IPS-11a (cell line): Measurements from ENCODE around the gene POLR3K.

ENCODE experiments used
- H3K4me3 ChIP-seq: one replicate; pipeline ENCODE4 v1.5.1; 2013; ENCODE audit warnings: low read depth, low read length, control low read depth

POLR3K gene

DNA sequence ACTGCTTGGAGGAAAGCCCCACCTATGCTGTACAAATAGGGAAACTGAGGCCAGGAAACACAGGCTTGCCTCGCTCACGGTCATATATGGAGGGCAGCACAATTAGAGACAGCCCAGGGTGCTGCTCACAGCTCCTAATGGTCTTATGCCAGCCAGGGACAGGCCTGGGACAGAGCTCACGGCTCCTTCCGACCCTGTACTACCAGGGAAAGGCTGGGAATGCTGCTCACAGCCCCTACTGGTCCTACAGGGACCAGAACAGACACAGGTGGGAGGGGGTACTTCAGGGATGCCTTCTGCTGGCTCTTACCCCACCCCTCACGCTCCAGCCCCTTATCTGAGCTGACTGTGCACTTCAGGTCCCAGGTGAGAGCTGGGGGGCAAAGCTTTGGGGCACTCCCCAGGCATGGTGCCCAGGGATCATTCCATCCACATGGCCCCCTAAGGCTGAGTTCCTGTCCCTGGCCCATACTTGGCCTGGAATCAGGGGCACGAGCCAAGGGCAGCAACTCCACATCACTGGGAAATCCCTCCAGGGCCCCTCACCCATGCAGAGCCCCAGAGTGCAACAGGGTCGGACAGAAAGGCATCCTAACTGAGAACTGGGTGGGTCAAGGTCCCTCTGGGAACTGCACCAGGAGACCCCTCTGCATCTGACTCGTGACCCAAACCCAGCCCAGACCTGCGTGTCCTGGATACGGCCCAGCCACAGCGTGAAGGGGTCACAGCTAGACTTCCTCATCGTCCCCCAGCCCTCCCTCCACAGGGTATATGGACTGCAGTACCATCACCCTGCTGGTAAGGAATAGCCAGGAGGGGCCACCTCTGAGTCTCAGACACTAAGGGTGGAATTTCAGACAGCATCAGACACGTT lies 13.1 kb upstream of the POLR3K start:
- no peak overlapping the region for H3K4me3 ChIP-seq

DNA sequence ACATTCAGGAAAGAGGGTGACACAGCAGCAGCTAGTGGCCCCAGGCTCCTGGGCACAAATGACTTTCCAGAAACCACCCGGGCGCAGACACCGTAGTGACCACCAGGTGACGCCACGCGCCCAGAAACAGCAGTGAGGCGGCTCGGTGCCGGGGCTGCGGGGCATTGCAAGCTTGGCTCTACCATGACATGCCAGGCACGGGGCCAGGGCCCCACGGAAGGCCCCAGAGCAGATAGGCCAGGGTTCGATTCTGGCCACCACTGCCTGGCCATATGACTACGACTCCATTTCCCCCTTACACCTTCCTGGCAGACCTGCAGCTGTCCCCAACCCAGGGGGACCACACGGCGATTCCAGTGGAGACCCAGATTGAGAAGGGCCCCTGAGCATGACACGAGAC lies 12.3 kb upstream of the POLR3K start:
- H3K4me3 ChIP-seq: no peak overlapping the region

DNA sequence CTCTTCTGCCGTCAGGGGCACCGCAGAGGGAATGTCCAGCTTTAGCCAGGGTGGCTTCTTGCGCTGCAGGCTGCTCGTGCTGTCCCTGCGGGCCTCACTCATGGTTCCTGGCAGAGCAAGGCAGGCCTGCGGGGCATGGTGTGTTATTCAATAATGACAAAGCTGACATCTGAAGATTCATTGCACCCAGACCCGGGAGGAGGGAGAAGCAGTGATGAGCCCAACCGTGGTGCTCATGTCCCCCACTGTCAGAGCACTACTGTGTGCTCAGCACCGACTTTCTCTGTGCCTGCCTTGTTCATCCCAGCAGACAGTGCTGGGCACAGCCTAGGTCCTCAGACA lies 11.5 kb upstream of the POLR3K start:
- no peak overlapping the region for H3K4me3 ChIP-seq

DNA sequence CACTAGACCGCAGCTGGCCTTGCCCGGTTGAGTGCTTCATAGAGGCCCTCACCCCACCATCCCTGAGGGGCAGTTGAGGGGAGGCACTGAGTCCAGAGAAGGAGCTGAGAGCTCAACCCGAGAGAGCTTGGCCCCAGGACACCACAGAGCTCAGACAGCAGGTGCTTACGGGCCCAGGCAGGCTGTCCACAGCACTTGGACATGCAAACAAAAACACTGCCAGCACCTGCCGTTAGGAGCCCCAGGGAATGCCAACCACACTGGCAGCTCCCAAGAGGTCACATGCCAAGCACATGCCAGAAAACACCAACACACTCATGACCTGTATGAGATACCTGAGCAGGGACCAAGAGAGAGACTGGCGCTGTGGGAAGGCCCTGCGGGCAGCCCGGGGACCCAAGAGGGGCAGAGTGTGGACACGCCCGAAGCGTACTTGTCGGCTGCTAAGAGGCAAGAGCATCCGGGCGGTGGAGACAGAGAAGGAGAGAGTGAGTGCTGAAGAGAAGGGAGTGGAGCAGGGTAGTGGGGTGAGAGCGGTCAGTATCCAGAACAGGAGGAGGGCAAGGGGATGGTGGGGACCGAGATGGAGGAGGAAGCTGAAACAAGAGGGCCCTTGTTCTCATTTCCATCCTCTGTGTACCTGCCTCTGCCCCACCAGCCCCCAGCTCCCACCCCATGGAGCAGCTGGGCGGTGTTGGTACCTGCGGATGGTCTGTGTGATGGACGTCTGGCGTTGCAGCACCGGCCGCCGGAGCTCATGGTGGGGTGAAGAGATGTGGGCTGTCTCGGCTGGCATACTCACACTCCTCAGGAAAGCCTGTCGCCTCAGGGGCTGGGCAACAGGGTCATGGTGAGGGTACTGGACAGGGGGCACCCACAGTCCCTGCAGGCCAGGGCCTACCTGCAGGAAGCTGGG lies 10.8 kb upstream of the POLR3K start:
- H3K4me3 ChIP-seq: no peak overlapping the region

DNA sequence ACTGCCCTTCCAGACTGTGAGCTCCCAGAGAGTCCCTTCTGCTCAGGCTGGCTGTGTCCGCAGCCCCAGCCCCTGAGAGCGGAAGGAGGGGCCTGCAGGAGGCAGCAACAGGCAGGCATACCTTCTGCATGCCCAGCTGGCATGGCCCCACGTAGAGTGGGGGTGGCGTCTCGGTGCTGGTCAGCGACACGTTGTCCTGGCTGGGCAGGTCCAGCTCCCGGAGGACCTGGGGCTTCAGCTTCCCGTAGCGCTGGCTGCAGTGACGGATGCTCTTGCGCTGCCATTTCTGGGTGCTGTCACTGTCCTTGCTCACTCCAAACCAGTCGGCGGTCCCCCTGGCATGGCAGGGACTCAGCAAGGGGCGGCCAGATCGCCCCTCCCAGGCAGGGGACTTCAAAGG lies 10.1 kb upstream of the POLR3K start:
- H3K4me3 ChIP-seq: no peak overlapping the region

DNA sequence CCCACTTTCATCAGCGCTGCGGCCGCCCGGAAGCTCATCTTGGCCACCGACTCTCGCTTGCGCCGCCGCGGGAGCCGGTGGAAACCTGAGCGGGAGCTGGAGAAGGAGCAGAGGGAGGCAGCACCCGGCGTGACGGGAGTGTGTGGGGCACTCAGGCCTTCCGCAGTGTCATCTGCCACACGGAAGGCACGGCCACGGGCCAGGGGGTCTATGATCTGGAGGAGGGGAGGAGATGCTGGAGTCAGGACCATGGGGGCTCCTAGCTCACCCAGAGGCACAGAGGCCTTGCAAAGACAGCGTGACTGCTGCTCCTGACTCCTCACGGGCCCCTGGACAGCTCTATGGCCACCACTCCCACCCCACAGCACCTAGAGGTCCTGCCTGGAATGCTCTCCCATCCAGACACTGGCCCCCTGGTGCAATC lies 9.6 kb upstream of the POLR3K start:
- H3K4me3 ChIP-seq: no peak overlapping the region

DNA sequence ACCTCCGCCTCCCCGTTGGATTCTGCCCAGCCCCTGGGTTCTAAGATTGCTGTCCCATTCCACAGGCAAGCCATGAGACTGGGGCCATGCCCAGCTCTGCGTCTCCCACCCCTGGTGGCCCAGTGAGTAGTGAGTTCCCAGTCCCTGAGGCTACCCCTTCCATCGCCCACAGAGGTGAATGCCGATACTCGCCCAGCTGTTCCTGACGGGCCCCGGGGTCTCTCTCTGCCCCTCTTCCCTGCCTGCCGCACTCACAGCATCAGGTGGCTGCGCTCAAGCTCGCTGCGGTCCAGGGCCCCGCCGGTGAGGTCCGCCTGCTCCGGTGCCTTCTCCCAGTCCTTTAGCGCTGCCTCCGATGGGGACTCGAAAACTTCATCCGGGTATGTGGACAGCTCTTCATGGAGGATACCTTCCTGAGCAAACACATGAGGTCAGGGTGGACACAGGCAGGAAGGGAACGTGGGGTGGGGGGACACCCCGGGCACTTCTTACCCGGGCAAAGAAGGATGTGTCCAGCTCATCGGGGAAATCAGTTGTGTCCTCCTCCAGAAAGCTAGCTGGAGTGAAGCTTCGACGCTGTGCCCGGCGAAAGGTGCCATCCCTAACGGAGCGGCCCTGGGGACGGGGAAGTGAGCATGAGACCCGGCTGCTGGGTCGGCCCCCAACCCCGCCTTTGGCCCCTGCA lies 9.0 kb upstream of the POLR3K start:
- no peak overlapping the region for H3K4me3 ChIP-seq

DNA sequence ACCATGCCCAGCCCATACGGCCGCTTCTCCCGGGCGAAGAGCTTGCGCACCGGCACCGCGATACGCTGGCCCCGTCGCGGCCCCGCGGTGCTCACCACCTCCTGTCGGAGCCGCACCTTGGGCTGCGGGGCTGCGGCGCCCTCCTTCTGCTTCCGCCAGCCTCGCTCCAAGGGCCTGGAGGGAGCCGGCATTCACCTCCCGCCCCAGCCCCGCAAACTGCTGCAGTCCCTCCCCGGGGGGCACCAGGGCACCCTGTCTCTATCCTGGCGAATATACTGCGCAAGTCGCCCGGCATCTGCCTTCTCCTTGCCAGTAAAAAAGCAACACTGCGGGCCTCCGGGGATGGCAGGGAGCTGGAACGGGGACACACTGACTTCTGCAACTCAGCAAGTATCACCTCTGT lies 8.5 kb upstream of the POLR3K start:
- no peak overlapping the region for H3K4me3 ChIP-seq

DNA sequence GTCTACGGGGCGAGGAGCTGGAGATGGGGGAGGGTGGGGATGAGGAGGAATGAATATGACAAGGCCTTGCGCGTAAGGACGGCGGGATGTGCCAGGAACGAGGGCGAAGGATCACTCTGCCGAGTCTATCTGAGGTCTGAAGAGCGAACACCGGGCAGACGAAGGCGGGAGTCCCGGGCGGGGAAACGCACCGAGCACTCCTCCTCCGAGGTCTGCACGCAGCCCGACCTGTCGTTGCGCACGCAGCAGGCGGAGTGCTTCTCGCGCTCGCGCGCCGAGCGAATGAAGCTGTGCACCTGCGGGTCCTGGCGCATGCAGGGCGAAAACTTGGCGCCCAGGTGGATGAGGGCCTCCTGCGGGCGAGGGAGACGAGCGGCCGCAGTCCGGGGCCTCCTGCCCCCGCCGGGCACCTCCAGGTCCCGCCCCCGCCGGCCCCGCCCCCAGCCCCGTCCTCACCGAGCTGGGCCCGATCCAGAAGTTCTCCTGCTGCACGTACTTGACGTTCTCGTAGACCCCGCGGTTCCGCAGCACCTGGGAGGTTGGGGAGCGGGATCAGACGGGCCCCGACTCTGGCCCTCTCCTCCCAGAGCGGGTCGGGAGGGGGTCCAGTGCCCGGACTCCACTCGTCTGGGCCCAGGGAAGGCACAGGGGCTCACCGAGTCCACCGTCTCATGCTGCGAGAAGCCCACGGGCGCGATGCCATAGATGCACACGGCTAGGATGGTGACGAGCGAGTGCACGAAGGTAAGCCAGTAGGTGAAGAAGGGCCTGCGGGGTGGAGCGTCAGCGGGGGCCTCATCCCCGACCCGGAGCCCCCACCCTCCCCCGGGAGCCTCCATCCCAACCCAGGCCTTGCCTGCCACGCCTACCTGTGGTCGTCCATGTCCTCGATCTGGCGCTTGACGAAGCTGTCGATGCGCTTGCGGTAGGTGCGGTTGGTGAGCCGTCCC lies 7.8 kb upstream of the POLR3K start:
- H3K4me3 ChIP-seq: no peak overlapping the region

DNA sequence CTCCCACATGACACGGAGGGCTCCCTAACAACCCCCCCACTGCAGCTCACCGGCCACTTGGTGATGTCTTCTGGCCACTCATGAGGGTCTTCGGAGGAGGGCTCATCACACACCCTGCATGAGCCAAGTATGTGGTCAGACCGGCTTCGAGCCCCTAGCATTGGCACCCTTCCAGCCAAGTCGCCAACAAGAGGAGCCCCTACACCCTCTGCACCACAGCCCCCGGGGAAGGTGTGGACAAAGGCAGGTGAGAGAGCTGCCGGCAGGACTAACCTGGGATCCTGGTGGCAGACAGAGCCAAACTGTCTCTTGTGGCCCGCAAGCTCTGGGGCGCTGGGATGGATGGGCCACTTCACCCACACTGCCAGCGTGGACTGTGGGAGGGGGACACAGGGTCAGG lies 6.8 kb upstream of the POLR3K start:
- no peak overlapping the region for H3K4me3 ChIP-seq

DNA sequence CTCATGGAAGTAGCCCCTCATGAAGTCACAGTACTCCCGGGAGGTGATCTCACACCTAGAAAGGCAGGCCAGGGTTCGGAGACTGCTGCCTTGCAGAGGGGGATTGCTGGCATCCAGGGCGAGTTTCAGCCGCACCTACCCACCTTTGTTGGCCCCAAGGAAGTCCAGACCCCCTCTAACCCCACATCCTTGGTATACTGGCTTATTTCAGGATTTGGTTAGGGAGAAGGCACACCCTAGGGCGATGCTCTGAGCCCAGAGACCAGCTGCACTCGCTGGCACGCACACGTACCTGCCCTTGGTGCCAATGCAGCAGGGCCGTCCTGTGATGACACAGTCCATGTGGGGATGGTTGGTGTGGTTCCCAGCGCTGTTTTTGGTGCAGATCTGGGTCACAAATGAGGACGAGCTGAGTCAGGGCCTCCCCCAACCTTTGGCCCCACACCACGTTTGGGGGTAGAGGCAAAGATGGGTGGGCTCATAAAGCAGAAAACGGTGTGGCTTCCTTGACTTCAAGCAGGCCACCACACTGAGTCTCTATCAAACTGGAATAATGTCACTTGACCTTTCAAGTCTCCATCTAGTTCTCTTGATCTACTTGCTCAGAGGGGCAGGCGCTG lies 6.1 kb upstream of the POLR3K start:
- no peak overlapping the region for H3K4me3 ChIP-seq

DNA sequence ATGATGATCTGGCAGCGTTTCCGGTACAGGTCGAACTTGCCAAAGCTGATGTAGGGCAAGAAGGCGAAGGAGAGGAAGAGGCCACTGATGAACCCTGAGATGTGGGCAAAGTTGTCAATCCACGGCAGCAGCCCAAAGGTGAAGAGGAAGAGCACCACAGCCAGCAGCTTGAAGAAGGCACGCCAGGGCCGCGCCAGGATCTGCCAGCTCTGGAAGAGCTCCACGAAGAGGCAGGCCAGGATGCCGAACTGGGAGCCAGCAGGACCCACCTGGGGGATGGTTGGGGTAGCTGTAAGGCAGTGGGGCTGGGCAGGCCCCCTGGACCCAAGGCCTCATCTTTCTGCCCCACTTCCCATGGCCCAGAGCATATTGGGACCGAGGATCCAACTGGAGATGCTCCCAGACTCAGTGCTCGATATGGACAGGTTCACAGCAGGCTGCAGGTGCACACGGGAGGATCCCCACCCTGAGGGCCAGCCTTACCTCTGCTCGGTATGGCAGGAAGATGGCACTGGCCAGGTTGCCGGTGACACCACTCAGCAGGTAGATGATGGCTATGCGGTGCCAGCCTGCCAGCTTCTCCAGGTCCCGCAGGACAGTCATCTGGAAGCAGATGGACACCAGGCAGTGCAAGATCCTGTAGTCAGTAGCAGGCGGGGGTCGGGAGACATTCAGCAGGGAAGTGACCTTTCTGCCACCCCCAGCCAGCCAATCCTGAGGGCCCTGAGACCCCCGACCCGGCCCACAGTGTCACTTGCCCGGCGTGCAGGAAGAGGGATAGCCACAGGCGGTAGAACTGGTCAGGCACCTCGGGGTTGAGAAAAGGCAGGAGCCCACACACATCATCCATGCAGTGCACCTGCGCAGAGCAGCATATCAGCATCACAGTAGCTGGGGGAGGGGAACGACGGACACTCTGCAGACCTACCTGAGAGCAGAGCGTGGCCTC lies 5.4 kb upstream of the POLR3K start:
- no peak overlapping the region for H3K4me3 ChIP-seq

DNA sequence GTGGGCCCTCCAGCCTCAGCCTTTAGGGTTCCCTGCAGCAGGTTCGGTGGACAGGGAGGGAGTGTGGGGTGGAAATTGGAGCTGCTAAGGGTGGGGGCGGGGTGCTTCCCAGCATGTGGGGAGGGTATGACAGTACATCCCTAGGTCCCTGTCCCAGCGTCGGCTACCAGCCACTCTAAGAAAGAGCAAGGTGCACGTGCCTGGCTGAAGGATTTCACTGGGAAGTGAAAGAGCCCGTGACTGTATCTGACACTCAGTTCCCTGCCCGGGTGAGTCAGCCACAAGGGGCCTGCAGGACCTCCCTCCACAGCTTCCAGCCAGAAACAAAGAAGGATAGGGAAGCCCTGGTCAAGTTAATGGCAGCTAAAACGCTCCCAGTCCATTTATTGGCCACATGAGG lies 4.3 kb upstream of the POLR3K start:
- no peak overlapping the region for H3K4me3 ChIP-seq

DNA sequence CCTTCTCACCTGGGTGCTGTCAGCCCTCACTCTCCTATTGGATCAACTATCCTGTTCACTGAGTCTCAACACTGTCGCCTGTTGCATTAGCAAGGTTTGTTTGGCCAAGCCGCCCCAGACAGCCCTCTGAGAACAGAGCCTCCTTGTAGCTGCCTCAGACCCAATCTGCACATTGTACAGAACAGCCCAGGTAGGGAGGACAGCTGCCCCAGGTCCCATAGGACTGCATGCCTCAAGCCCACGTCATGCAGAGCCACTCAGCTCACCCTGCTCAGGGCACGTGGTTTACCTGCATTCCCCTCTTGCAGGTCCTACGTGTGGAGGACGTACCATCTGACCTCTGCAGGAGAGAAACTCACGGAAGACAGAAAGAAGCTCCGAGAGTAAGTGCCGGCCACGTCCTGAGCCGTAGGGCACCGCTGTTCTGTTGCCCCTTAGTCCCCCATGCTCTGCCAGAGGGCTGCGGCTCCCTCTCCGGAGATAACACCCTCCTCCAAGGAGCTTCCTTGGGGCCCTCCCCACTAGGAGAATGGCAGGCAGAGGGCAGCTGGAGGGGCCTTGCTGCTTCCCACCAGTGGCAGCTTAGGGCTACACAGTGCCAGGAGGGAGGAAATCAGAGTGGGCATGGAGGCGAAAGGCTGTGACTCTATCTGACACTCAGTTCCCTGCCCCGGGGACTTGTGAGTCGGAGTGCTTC lies 3.0 kb upstream of the POLR3K start:
- no peak overlapping the region for H3K4me3 ChIP-seq

DNA sequence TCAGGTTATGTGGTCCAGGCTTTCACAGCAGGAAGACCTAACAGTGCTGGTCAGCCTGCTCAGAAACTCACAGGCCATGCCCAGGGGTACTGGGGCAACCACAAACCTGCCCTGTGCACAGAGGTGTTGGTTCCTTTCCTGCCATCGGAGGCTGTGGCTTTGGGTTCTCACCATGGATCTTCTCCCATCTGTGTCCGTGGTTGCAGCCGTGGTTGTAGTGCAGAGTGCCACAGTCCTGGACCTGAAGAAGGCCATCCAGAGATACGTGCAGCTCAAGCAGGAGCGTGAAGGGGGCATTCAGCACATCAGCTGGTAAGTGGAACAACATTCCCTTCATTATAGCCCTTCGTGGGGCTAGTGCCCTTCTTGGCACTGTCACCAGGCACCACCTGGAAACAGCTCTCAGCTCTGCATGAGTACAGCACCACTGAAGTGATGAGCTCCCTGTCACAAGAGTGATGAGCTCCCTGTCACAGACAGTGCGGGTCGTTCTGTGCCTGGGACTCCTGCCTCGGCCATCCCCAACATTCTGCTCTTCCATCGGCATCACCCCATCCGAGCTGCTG lies 2.2 kb upstream of the POLR3K start:
- H3K4me3 ChIP-seq: no peak overlapping the region

DNA sequence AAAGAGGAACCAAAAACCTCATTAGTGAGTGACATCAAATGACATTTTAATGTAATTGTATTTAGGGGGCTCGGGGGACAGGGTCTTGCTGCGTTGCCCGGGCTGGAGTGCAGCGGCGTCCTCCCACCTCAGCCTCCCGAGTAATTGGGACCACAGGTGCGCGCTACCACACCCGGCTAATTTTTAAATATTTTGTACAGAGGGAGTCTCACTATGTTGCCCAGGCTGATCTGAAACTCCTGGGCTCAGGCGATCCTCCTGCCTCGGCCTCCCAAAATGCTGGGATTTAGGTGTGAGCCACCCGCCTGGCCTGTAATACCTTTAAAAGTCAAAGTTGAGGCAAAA lies 801 bp upstream of the POLR3K start:
- peak overlapping the region; percentile 69 for H3K4me3 ChIP-seq

DNA sequence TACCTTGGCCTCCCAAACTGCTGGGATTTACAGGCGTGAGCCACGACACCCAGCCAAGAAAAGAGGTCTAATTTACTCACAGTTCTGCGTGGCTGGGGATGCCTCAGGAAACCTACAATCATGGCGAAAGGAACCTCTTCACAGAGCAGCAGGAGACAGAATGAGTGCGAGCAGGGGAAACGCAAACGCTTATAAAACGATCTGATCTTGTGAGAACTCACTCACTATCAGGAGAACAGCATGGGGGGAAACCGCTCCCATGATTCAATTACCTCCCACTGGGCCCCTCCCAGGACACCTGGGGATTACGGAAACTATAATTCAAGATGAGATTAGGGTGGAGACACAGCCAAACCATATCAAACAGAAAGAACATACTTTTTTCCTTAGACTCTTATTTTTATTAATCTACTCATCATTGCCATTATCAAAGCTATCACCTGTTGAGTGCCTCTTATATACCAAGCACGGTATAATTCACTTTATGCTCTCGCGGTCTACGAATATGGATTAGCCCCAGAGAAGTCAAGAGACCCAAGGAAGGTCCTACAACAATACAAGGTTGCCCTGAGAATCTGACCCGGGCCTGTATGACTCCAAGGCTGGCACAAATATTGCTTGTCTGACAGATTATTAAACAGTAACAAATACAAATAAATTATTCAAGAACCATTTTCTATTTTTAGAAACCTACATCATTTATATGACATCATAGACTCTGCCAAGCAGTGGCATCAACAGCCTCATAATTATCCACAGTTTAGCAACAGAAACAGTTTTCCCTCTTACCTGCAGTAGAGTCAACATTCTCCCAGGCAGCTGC lies 2.4 kb downstream of the POLR3K start:
- H3K4me3 ChIP-seq: no peak overlapping the region
